Transverse colon (tissue), 4 donors: Measurements from ENCODE around the gene TTC19. TPM values are rescaled to one million over a fixed set of nuclear protein-coding genes. Genes with fewer than 3 reads are reported as not detected.

ENCODE experiments used
- DNase-seq: peaks from one replicate; pipeline ENCODE4 v3.0.0-alpha.2; 2019
- H3K27ac ChIP-seq, 4 donors: fragments of 200-600 bp; sonication (generic); 2 replicates each; pipeline ENCODE4 v1.5.1; 2016 to 2018; ENCODE audit warnings: inconsistent platforms in 4 of 4
- H3K27me3 ChIP-seq: fragments of 200-600 bp; sonication (generic); 2 replicates; pipeline ENCODE4 v1.5.1; 2017; ENCODE audit warnings: inconsistent platforms
- H3K36me3 ChIP-seq, 4 donors: fragments of 200-600 bp; sonication (generic); 2 replicates each; pipeline ENCODE4 v1.5.1; 2017 to 2019; ENCODE audit warnings: inconsistent platforms in 4 of 4
- H3K4me1 ChIP-seq, 4 donors: fragments of 200-600 bp; sonication (generic); 2 replicates each; pipeline ENCODE4 v1.5.1; 2017 to 2020; ENCODE audit warnings: inconsistent platforms in 4 of 4
- H3K4me3 ChIP-seq, 4 donors: fragments of 200-600 bp; sonication (generic); 1 replicate in 1 of 4; 2 replicates in 3 of 4; pipeline versions ENCODE4 v1.5.1 to v1.6.1; 2017 to 2019; ENCODE audit warnings: inconsistent platforms in 4 of 4
- H3K9me3 ChIP-seq, 2 donors: fragments of 200-600 bp; sonication (generic); 2 replicates each; pipeline ENCODE4 v1.5.1; 2017 to 2019; ENCODE audit warnings: inconsistent platforms in 2 of 2
- CTCF ChIP-seq, 5 experiments: fragments of 200-600 bp in 3 of 5; fragments of 450-650 bp in 2 of 5; sonication (generic) in 3 of 5; IDR thresholded peaks; 1 replicate in 2 of 5; 2 replicates in 3 of 5; pipeline ENCODE4 v1.5.1; 2016 to 2017; ENCODE audit warnings: antibody characterized with exemption in 5 of 5, inconsistent platforms in 3 of 5, mild to moderate bottlenecking in 2 of 5, moderate library complexity in 1 of 5
- EP300 ChIP-seq: sonication (generic); formaldehyde crosslinking; IDR thresholded peaks from one replicate; pipeline ENCODE4 v1.6.1; 2017; ENCODE audit warnings: antibody characterized with exemption, low read depth
- POLR2A ChIP-seq: fragments of 450-650 bp; IDR thresholded peaks from one replicate; pipeline ENCODE4 v1.6.1; 2016; ENCODE audit warnings: antibody characterized with exemption, mild to moderate bottlenecking, moderate library complexity
- POLR2AphosphoS5 ChIP-seq, 3 donors: sonication (generic); formaldehyde crosslinking; IDR thresholded peaks; one replicate each; pipeline ENCODE4 v1.6.1; 2016; ENCODE audit warnings: antibody characterized with exemption in 3 of 3
- WGBS, 2 donors: methylation state at CpG; one replicate each; pipeline ENCODE4 v1.1.5; 2018; ENCODE audit warnings: low coverage in 1 of 2; 5-methylcytosine and 5-hydroxymethylcytosine counted together
- in situ Hi-C, 4 donors: fragments of 200-750 bp; cut with MboI; loops; one replicate each; pipeline versions ENCODE4 v1.15.0 to v1.15.1; 2017; ENCODE audit warnings: low sequenced_read_pairs in 3 of 4, low pct_ligation_motif_present in 1 of 4, low pct_unique_long_range_greater_than_20kb in 1 of 4
- intact Hi-C: fragments of 100-400 bp; cut with DNase I; formaldehyde crosslinking; loops from one replicate; pipeline ENCODE4 v1.15.1; 2023; ENCODE audit warnings: low total_unique reads
- total RNA-seq, 4 donors: library from RNA; depleted of rRNA; stranded (reverse); fragments of >200 nt; gene quantifications; one replicate each; pipeline ENCODE4 v1.1.0, GENCODE V29; 2016

The TTC19 gene
- total RNA-seq, 4 donors from 2014 or later, result 65.3 to 371 (median 187) TPM

GRCh38 chr17:15970500-15970899, 29.1 kb upstream of the TTC19 start:
- in situ Hi-C loops (no loop called here), intact Hi-C loops (no loop called here)
- Histone ChIP-seq H3K27ac (no peak overlapping the region), H3K4me3 (no peak overlapping the region), H3K4me1 (peaks cover 4 to 24% (median 18%) of the 10 kb centered on the region in 4 donors), H3K36me3 (no peaks in the 10 kb centered on the region), H3K27me3 (no peaks in the 10 kb centered on the region), H3K9me3 (no peaks in the 10 kb centered on the region)
- WGBS, 2 donors, result 88 to 93% methylated on average over 2 of the region's 2 CpGs
- DNase-seq, result no peak
- TF ChIP-seq CTCF (IDR thresholded peaks at IDR 0.05) (no peak), POLR2A (no peak), EP300 (no peak), POLR2AphosphoS5 (IDR thresholded peaks at IDR 0.05) (no peak)

- no peak overlapping the region for H3K4me3 ChIP-seq
- H3K9me3 ChIP-seq, result no peaks in the 10 kb centered on the region
- TF ChIP-seq EP300 (no peak), CTCF (IDR thresholded peaks at IDR 0.05) (no peak), POLR2AphosphoS5 (IDR thresholded peaks at IDR 0.05) (no peak), POLR2A (no peak)
- H3K27me3 ChIP-seq, result no peaks in the 10 kb centered on the region
- no peak for DNase-seq
- in situ Hi-C loops (no loop called here), intact Hi-C loops (no loop called here)
- peaks cover 0 to under 1% (median 0%) of the 10 kb centered on the region in 4 donors for H3K36me3 ChIP-seq
- WGBS, 2 donors, result 83 to 84% methylated on average over 3 to 5 of the region's 5 CpGs
- H3K4me1 ChIP-seq, result peaks cover 4 to 17% (median 12%) of the 10 kb centered on the region in 4 donors
- H3K27ac ChIP-seq, result no peak overlapping the region
These were observed 28.4 kb upstream of the TTC19 start for GRCh38 chr17:15971098-15971678.

GRCh38 chr17:15971882-15972281, 27.7 kb upstream of the TTC19 start:
- TF ChIP-seq EP300 (no peak), POLR2AphosphoS5 (IDR thresholded peaks at IDR 0.05) (no peak), POLR2A (no peak), CTCF (IDR thresholded peaks at IDR 0.05) (no peak)
- Histone ChIP-seq H3K4me1 (peaks cover 0 to 10% (median 5%) of the 10 kb centered on the region in 4 donors), H3K4me3 (no peak overlapping the region), H3K27ac (no peak overlapping the region), H3K27me3 (no peaks in the 10 kb centered on the region), H3K36me3 (peaks cover 0 to 8% (median 0%) of the 10 kb centered on the region in 4 donors), H3K9me3 (no peaks in the 10 kb centered on the region)
- 92 to 100% methylated on average over 3 to 5 of the region's 5 CpGs for whole genome bisulfite sequencing, 2 donors
- in situ Hi-C loops (no loop called here), intact Hi-C loops (no loop called here)
- no peak for DNase-seq

GRCh38 chr17:15972497-15972951, 27.1 kb upstream of the TTC19 start:
- WGBS, 2 donors, result 93 to 100% methylated on average over 4 of the region's 4 CpGs
- in situ Hi-C loops, result no loop called here
- Histone ChIP-seq H3K27me3 (no peaks in the 10 kb centered on the region), H3K4me3 (no peak overlapping the region), H3K36me3 (peaks cover 0 to 12% (median 0%) of the 10 kb centered on the region in 4 donors), H3K4me1 (peaks cover 0 to 3% (median 2%) of the 10 kb centered on the region in 4 donors), H3K9me3 (no peaks in the 10 kb centered on the region), H3K27ac (no peak overlapping the region)
- no peak for DNase-seq
- intact Hi-C loops, result no loop called here
- TF ChIP-seq POLR2A (no peak), POLR2AphosphoS5 (IDR thresholded peaks at IDR 0.05) (no peak), CTCF (IDR thresholded peaks at IDR 0.05) (no peak)
